NCI-H1436 treated with DMSO at 0.1 percent for 48 hours (cell line): Measurements from ENCODE around the gene DNAJC7.

Experiments used
- DNase-seq: peaks from one replicate; lab custom pipeline; 2025; lab: John Stamatoyannopoulos, UW

The DNAJC7 gene

GRCh38 chr17:42016941-42017865, at the start of gene DNAJC7:
Gene DNAJC7 (minus strand): TSS chr17:42017439. CDS start chr17:42017416, 23 bp downstream.
- peak; percentile 77 for DNase-seq

- no peak for DNase-seq
These were observed 48.0 kb upstream of the DNAJC7 start for GRCh38 chr17:42065201-42065600.

- no peak for DNase-seq
These were observed 45.4 kb upstream of the DNAJC7 start for GRCh38 chr17:42062681-42063080.

GRCh38 chr17:42061646-42062487, 44.6 kb upstream of the DNAJC7 start:
- no peak for DNase-seq

GRCh38 chr17:42060231-42060630, 43.0 kb upstream of the DNAJC7 start:
- no peak for DNase-seq

GRCh38 chr17:42059815-42060214, 42.6 kb upstream of the DNAJC7 start:
- no peak for DNase-seq

GRCh38 chr17:42058063-42058462, 40.8 kb upstream of the DNAJC7 start:
- DNase-seq: no peak

GRCh38 chr17:42056635-42057034, 39.4 kb upstream of the DNAJC7 start:
- no peak for DNase-seq

GRCh38 chr17:42055496-42055895, 38.3 kb upstream of the DNAJC7 start:
- DNase-seq: no peak

GRCh38 chr17:42055027-42055426, 37.8 kb upstream of the DNAJC7 start:
- no peak for DNase-seq

- DNase-seq: no peak
These were observed 36.7 kb upstream of the DNAJC7 start for GRCh38 chr17:42053731-42054500.

GRCh38 chr17:42052346-42052877, 35.2 kb upstream of the DNAJC7 start:
- DNase-seq: no peak

- DNase-seq: no peak
These were observed 34.4 kb upstream of the DNAJC7 start for GRCh38 chr17:42051645-42052044.

- DNase-seq: no peak
These were observed 33.8 kb upstream of the DNAJC7 start for GRCh38 chr17:42051013-42051400.

- no peak for DNase-seq
These were observed 33.3 kb upstream of the DNAJC7 start, which contains the start of gene C17orf113 for GRCh38 chr17:42050393-42051012. Gene C17orf113 (minus strand): TSS chr17:42050601. CDS start chr17:42043376, 7,225 bp downstream.

- no peak for DNase-seq
These were observed 32.7 kb upstream of the DNAJC7 start for GRCh38 chr17:42049834-42050392.

GRCh38 chr17:42047343-42047742, 30.1 kb upstream of the DNAJC7 start:
- no peak for DNase-seq

GRCh38 chr17:42045719-42046118, 28.5 kb upstream of the DNAJC7 start:
- DNase-seq: no peak

GRCh38 chr17:42042598-42043319, 25.5 kb upstream of the DNAJC7 start:
- no peak for DNase-seq

GRCh38 chr17:42041619-42042018, 24.4 kb upstream of the DNAJC7 start:
- no peak for DNase-seq
